Suppressor macrophage (primary cell): ENCODE results near the gene MICOS13.

Source experiments
- DNase-seq, 4 experiments: peaks; one replicate each; pipeline ENCODE4 v3.0.0-alpha.2; 2020 to 2022

Gene MICOS13

GRCh38 chr19:5687360-5688198 is 7.3 kb upstream of the MICOS13 start:
- DNase-seq: no peak

GRCh38 chr19:5686647-5687359 is 6.5 kb upstream of the MICOS13 start:
- DNase-seq: peak; percentile 98 to 100 (median 100)

GRCh38 chr19:5686326-5686646 is 6.0 kb upstream of the MICOS13 start:
- no peak for DNase-seq

- no peak for DNase-seq
These were observed 4.5 kb upstream of the MICOS13 start for GRCh38 chr19:5684694-5685430.

- no peak for DNase-seq
These were observed 3.0 kb upstream of the MICOS13 start for GRCh38 chr19:5683177-5683886.

GRCh38 chr19:5682107-5682482 is 1.8 kb upstream of the MICOS13 start:
- no peak for DNase-seq

- no peak for DNase-seq
These were observed 1.2 kb upstream of the MICOS13 start for GRCh38 chr19:5681391-5682106.

- DNase-seq: peak; percentile 17 to 58 (median 34)
These were observed 256 bp downstream of the MICOS13 start for GRCh38 chr19:5680084-5680436.

- peak in 2 of 4 experiments; percentile 13 to 31 for DNase-seq
These were observed 830 bp downstream of the MICOS13 start for GRCh38 chr19:5679289-5680083.

GRCh38 chr19:5678071-5678718 is 2.1 kb downstream of the MICOS13 start:
- DNase-seq: no peak

GRCh38 chr19:5677580-5677979 is 2.7 kb downstream of the MICOS13 start:
- DNase-seq: no peak

- DNase-seq: no peak
These were observed 3.2 kb downstream of the MICOS13 start for GRCh38 chr19:5677136-5677535.

GRCh38 chr19:5676772-5677105 is 3.6 kb downstream of the MICOS13 start:
- DNase-seq: no peak

- DNase-seq: no peak
These were observed 4.1 kb downstream of the MICOS13 start for GRCh38 chr19:5676105-5676771.

- no peak for DNase-seq
These were observed 5.6 kb downstream of the MICOS13 start for GRCh38 chr19:5674714-5675113.

- DNase-seq: no peak
These were observed 6.6 kb downstream of the MICOS13 start for GRCh38 chr19:5673752-5674151.

GRCh38 chr19:5672708-5673459 is 7.4 kb downstream of the MICOS13 start:
- no peak for DNase-seq

GRCh38 chr19:5671600-5671999 is 8.7 kb downstream of the MICOS13 start:
- DNase-seq: no peak

GRCh38 chr19:5669212-5669611 is 11.1 kb downstream of the MICOS13 start:
- DNase-seq: no peak
